ENCODE measurements around the gene MATN1.

GRCh38 chr1:30672661-30673060 is 50.7 kb downstream of the MATN1 start:
- TF ChIP-seq RAD21 (IDR thresholded peaks at IDR 0.05) (no peak), MAX (IDR thresholded peaks at IDR 0.05) (no peak), TAF1 (conservative IDR thresholded peaks at IDR 0.05) (no peak), CTCF (IDR thresholded peaks at IDR 0.05; ENCODE audit: low read depth, low read length, missing input control) (no peak), ATF3 (IDR thresholded peaks at IDR 0.05) (no peak), JUND (IDR thresholded peaks at IDR 0.05) (no peak), HNF4G (IDR thresholded peaks at IDR 0.05) (no peak), FOXA1 (IDR thresholded peaks at IDR 0.05) (no peak), YY1 (IDR thresholded peaks at IDR 0.05) (no peak), RXRA (IDR thresholded peaks at IDR 0.05) (no peak)
